GM23338 (cell line): ENCODE results near the gene RELN. TPM values are rescaled to one million over a fixed set of nuclear protein-coding genes. Genes with fewer than 3 reads are reported as not detected.

ENCODE experiments used
- ATAC-seq: fragments of 200-7000 bp; cut with Tn5 transposase; 3 replicates; pipeline ENCODE4 v1.9.1; 2020
- DNase-seq: peaks from one replicate; pipeline ENCODE4 v3.0.0-alpha.2; 2015; ENCODE audit warnings: low spot score
- H2AFZ ChIP-seq: fragments of 200-600 bp; sonication (generic); 2 replicates; pipeline ENCODE4 v1.8.0; 2016; ENCODE audit warnings: antibody characterized with exemption, mild to moderate bottlenecking, moderate library complexity
- H3F3A ChIP-seq: fragments of 200-600 bp; sonication (generic); replicated peaks from 2 replicates; pipeline ENCODE4 v1.8.0; 2017; ENCODE audit warnings: antibody characterized with exemption, mixed run types, low read depth
- H3K27ac ChIP-seq: fragments of 200-600 bp; sonication (generic); 2 replicates; pipeline ENCODE4 v1.6.1; 2016; ENCODE audit warnings: low read depth
- H3K27me3 ChIP-seq: fragments of 200-600 bp; sonication (generic); 2 replicates; pipeline ENCODE4 v1.8.0; 2016; ENCODE audit warnings: mild to moderate bottlenecking, mixed run types, moderate library complexity; ENCODE audit not compliant: insufficient read depth
- H3K36me3 ChIP-seq: fragments of 200-600 bp; sonication (generic); 2 replicates; pipeline ENCODE4 v1.8.0; 2016; ENCODE audit warnings: mild to moderate bottlenecking; ENCODE audit not compliant: insufficient read depth
- H3K4me1 ChIP-seq: fragments of 200-600 bp; sonication (generic); 2 replicates; pipeline ENCODE4 v1.8.0; 2016; ENCODE audit warnings: mild to moderate bottlenecking, moderate library complexity; ENCODE audit not compliant: insufficient read depth
- H3K4me2 ChIP-seq: fragments of 200-600 bp; sonication (generic); 2 replicates; pipeline ENCODE4 v1.7.1; 2017; ENCODE audit warnings: mixed run types
- H3K4me3 ChIP-seq: fragments of 200-600 bp; sonication (generic); 2 replicates; pipeline ENCODE4 v1.6.1; 2016; ENCODE audit warnings: mixed run types
- H3K79me2 ChIP-seq: fragments of 200-600 bp; sonication (generic); replicated peaks from 2 replicates; pipeline ENCODE4 v1.8.0; 2017; ENCODE audit warnings: mild to moderate bottlenecking; ENCODE audit not compliant: insufficient read depth
- H3K9me2 ChIP-seq: fragments of 200-600 bp; sonication (generic); 2 replicates; pipeline ENCODE4 v1.8.0; 2017; ENCODE audit not compliant: insufficient read depth
- H4K20me1 ChIP-seq: fragments of 200-600 bp; sonication (generic); replicated peaks from 2 replicates; pipeline ENCODE4 v1.8.0; 2017; ENCODE audit warnings: mild to moderate bottlenecking; ENCODE audit not compliant: insufficient read depth
- H3K27ac Mint-ChIP-seq: 2 replicates; pipeline ENCODE4 v1.8.0; 2020; ENCODE audit warnings: inconsistent platforms, mild to moderate bottlenecking, moderate library complexity, mixed read lengths
- H3K27me3 Mint-ChIP-seq: 3 replicates; pipeline ENCODE4 v1.8.0; 2022; ENCODE audit warnings: low read depth, mild to moderate bottlenecking, moderate library complexity, mixed read lengths, inconsistent platforms; ENCODE audit not compliant: insufficient read depth, poor library complexity
- H3K36me3 Mint-ChIP-seq: 3 replicates; pipeline ENCODE4 v1.8.0; 2021; ENCODE audit warnings: low read depth, mild to moderate bottlenecking, inconsistent platforms, moderate library complexity, mixed read lengths
- H3K4me1 Mint-ChIP-seq: 3 replicates; pipeline ENCODE4 v1.8.0; 2020; ENCODE audit warnings: mild to moderate bottlenecking, inconsistent platforms, mixed read lengths
- H3K4me3 Mint-ChIP-seq: 3 replicates; pipeline ENCODE4 v1.8.0; 2021; ENCODE audit warnings: moderate library complexity, mild to moderate bottlenecking, inconsistent platforms, mixed read lengths
- H3K9me3 Mint-ChIP-seq: 3 replicates; pipeline ENCODE4 v1.8.0; 2020; ENCODE audit warnings: moderate library complexity, mild to moderate bottlenecking, inconsistent platforms, mixed read lengths
- EZH2phosphoT487 ChIP-seq: fragments of 200-600 bp; sonication (generic); IDR thresholded peaks from one replicate; pipeline ENCODE4 v1.8.1; 2018; ENCODE audit warnings: antibody characterized with exemption; ENCODE audit not compliant: unreplicated experiment
- JUNB ChIP-seq: IDR thresholded peaks from one replicate; pipeline ENCODE4 v1.6.1; 2016; ENCODE audit warnings: antibody characterized with exemption; ENCODE audit not compliant: unreplicated experiment
- ZNF114 ChIP-seq: fragments of 250-450 bp; sonication (Bioruptor Pico); IDR thresholded peaks from 2 replicates; pipeline ENCODE4 v1.5.0; 2020; ENCODE audit warnings: mild to moderate bottlenecking, moderate library complexity
- ZNF462 ChIP-seq: fragments of 250-450 bp; sonication (Bioruptor Pico); IDR thresholded peaks from 2 replicates; pipeline ENCODE4 v1.5.0; 2020; ENCODE audit warnings: mild to moderate bottlenecking, moderate library complexity
- polyA plus RNA-seq: library from polyadenylated mRNA; unstranded; fragments of >200 nt; fragmentation: Nextera tagmentation; extraction: Ambion mirVana; gene quantifications from 2 replicates; pipeline ENCODE4 v1.2.1, GENCODE V29; 2016
- total RNA-seq: library from RNA; depleted of rRNA; stranded (reverse); fragments of >200 nt; shearing (Covaris generic); gene quantifications from 2 replicates; pipeline ENCODE4 v1.2.3, GENCODE V29; 2014

Gene RELN
- total and polyA plus RNA-seq, 2 experiments from 2014 or later, result 0.10 to 0.76 TPM

GRCh38 chr7:103894656-103895596 is 94.5 kb downstream of the RELN start (continued):
- TF ChIP-seq ZNF462 (CRISPR knock-in tag) (no peak), ZNF114 (CRISPR knock-in tag) (no peak), JUNB (no peak)

GRCh38 chr7:103893350-103893749 is 96.1 kb downstream of the RELN start:
- no peak overlapping the region for H3K4me2 ChIP-seq
- H3K4me3 Mint-ChIP-seq, result no peak overlapping the region
- H3K4me3 ChIP-seq, result no peak overlapping the region
- no peaks in the 10 kb centered on the region for H3K27me3 Mint-ChIP-seq
- no peak overlapping the region for H3K27ac ChIP-seq
- no peaks in the 10 kb centered on the region for H3K4me1 ChIP-seq
- H3K4me1 Mint-ChIP-seq, result no peaks in the 10 kb centered on the region
- no peaks in the 10 kb centered on the region for H3K27me3 ChIP-seq
- no peaks in the 10 kb centered on the region; the same call in 2 of the 3 replicates for H3K9me3 Mint-ChIP-seq
- DNase-seq, result no peak
- no peak overlapping the region for H2AFZ ChIP-seq
- H3F3A ChIP-seq, result no peaks in the 10 kb centered on the region
- TF ChIP-seq EZH2phosphoT487, result no peak
- no peaks in the 10 kb centered on the region for H3K36me3 ChIP-seq
- H3K79me2 ChIP-seq, result no peaks in the 10 kb centered on the region
- no peak for ATAC-seq
- H3K27ac Mint-ChIP-seq, result no peak overlapping the region
- no peaks in the 10 kb centered on the region for H4K20me1 ChIP-seq
- no peaks in the 10 kb centered on the region; the same call in 2 of the 3 replicates for H3K36me3 Mint-ChIP-seq
- no peaks in the 10 kb centered on the region for H3K9me2 ChIP-seq
